ENCODE results near the gene CPLX1. TPM values are rescaled to one million over a fixed set of nuclear protein-coding genes. Genes with fewer than 3 reads are reported as not detected.
A peak's percentile ranks its signal among the peaks of the same experiment; 100 is the strongest.

The CPLX1 gene
- total and polyA plus RNA-seq, 3 donors from 2014 or later: 4.4 to 8.2 (median 5.5) TPM

DNA sequence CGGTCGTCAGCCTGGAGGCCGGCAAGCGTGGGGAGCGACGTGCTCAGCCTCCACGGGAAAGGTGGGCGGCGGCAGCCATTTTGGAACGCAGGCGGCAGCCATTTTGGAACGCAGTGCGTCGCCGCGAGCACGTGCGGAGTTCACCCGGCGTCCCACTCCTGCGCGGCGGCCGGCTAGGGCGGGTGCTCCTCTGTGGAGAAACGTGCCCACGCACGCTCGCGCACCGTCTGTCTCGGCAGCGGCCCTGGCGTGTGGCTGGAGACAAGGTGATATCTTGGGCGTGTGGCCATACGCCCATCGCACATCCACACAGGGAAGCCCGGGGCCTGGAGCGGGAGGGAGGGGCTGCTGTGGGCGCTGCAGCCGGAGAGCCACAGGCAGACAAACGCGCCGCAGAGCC, 21.1 kb downstream of the CPLX1 start:
- H3K36me3 ChIP-seq (ENCODE audit: low read depth, missing control alignments): no peaks in the 10 kb centered on the region
- no peak for TF ChIP-seq POLR2A (IDR thresholded peaks at IDR 0.05)
- TF ChIP-seq, protein P1, sequence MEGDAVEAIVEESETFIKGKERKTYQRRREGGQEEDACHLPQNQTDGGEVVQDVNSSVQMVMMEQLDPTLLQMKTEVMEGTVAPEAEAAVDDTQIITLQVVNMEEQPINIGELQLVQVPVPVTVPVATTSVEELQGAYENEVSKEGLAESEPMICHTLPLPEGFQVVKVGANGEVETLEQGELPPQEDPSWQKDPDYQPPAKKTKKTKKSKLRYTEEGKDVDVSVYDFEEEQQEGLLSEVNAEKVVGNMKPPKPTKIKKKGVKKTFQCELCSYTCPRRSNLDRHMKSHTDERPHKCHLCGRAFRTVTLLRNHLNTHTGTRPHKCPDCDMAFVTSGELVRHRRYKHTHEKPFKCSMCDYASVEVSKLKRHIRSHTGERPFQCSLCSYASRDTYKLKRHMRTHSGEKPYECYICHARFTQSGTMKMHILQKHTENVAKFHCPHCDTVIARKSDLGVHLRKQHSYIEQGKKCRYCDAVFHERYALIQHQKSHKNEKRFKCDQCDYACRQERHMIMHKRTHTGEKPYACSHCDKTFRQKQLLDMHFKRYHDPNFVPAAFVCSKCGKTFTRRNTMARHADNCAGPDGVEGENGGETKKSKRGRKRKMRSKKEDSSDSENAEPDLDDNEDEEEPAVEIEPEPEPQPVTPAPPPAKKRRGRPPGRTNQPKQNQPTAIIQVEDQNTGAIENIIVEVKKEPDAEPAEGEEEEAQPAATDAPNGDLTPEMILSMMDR (IDR thresholded peaks at IDR 0.05): no peak
- H3K9me3 ChIP-seq: no peaks in the 10 kb centered on the region
- peak overlapping the region; percentile 10 to 51 for H3K4me3 ChIP-seq
- DNase-seq: peak; percentile 64
- no peaks in the 10 kb centered on the region for H3K4me1 ChIP-seq
- intact Hi-C loops (cut with DNase I; ENCODE audit: low total_unique reads): no loop called here
- H3K27me3 ChIP-seq: no peaks in the 10 kb centered on the region
- WGBS, 2 donors: 47 to 74% methylated on average over 22 to 44 of the region's 44 CpGs
- no peak overlapping the region for H3K27ac ChIP-seq

DNA sequence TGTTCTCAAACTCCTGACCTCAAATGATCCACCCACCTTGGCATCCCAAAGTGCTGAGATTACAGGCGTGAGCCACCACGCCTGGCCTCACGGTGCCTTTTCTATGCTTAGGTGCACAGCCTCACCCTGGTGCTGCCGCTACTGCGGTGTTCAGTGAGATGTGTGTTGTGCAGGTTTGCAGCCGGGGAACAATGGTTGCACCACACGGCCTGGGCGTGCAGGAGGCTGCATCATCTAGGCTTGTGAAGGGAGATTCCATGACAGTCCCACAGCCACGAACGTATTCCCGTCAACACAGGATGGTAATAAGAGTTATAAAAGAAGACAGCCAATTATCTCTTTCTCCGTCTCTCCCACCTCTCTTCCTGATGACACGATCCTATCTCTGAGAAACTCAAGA, 22.0 kb downstream of the CPLX1 start:
- no peaks in the 10 kb centered on the region for H3K9me3 ChIP-seq
- no peaks in the 10 kb centered on the region for H3K4me1 ChIP-seq
- H3K27ac ChIP-seq: no peak overlapping the region
- 71 to 73% methylated on average over 13 of the region's 13 CpGs for WGBS, 2 donors
- no peaks in the 10 kb centered on the region for H3K36me3 ChIP-seq (ENCODE audit: low read depth, missing control alignments)
- TF ChIP-seq POLR2A (IDR thresholded peaks at IDR 0.05): no peak
- TF ChIP-seq, protein P1 (IDR thresholded peaks at IDR 0.05): no peak
- no peak for DNase-seq
- intact Hi-C loops (cut with DNase I; ENCODE audit: low total_unique reads): no loop called here
- peak overlapping the region; percentile 10 to 51 for H3K4me3 ChIP-seq
- H3K27me3 ChIP-seq: no peaks in the 10 kb centered on the region

DNA sequence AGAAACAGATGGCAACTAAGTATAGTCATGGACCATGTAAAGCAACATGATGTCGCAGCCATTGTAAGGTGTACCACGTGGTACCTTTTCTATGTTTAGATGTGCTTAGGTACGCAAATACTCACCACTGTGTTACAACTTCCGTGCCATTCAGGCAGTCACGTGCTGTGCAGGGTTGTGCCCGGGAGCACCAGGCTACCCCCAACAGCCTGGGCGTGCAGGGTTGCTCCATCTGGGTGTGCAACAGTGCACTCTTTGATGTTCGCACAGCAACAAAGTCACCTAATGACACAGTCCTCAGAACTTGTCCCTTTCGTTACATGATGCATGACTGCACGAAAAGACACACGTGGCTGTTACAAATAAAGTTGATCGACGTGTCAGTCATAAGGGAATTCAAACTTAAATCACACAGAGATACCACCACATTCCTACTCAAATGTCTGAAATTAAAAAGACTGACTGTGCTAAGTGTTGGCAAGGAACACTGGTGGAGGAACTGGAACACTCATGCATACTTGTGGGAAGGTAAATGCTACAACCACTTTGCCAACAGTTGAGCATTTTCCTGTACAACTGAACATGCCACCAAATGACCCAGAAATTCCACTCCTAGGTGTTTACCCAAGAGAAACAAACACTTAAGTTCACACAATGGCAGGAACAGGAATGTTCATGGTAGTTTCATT, 24.3 kb downstream of the CPLX1 start:
- Histone ChIP-seq H3K36me3 (ENCODE audit: low read depth, missing control alignments) (no peaks in the 10 kb centered on the region), H3K4me1 (no peaks in the 10 kb centered on the region), H3K4me3 (no peak overlapping the region), H3K27ac (no peak overlapping the region), H3K9me3 (no peaks in the 10 kb centered on the region), H3K27me3 (no peaks in the 10 kb centered on the region)
- 89 to 90% methylated on average over 13 of the region's 13 CpGs for WGBS, 2 donors
- no peak for DNase-seq
- TF ChIP-seq, protein P1 (IDR thresholded peaks at IDR 0.05): no peak
- no peak for TF ChIP-seq POLR2A (IDR thresholded peaks at IDR 0.05)
- intact Hi-C loops (cut with DNase I; ENCODE audit: low total_unique reads): no loop called here

DNA sequence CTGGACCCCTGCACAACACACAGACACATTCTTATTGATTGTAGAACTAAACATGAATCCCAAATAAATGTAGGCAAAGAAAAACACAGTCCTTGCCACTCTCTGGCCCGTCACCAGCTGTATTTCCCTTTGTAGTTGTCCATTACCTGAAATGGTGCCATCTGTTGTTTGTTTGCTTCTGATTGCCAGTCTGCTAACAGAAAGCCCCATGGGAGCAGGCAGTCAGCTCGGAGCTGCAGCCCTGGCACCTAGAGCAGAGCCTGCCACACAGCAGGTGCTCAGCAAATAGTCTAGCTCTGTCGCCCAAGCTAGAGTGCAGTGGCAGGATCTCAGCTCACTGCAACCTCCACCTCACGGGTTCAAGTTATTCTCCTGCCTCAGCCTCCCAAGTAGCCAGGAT, 28.9 kb downstream of the CPLX1 start:
- Histone ChIP-seq H3K36me3 (ENCODE audit: low read depth, missing control alignments) (no peaks in the 10 kb centered on the region), H3K9me3 (no peaks in the 10 kb centered on the region), H3K27me3 (no peaks in the 10 kb centered on the region), H3K27ac (no peak overlapping the region), H3K4me3 (no peak overlapping the region), H3K4me1 (peaks cover 12% of the 10 kb centered on the region)
- 87 to 92% methylated on average over 3 to 4 of the region's 4 CpGs for WGBS, 2 donors
- no peak for TF ChIP-seq POLR2A (IDR thresholded peaks at IDR 0.05)
- TF ChIP-seq, protein P1 (IDR thresholded peaks at IDR 0.05): no peak
- no peak for DNase-seq
- intact Hi-C loops (cut with DNase I; ENCODE audit: low total_unique reads): no loop called here

DNA sequence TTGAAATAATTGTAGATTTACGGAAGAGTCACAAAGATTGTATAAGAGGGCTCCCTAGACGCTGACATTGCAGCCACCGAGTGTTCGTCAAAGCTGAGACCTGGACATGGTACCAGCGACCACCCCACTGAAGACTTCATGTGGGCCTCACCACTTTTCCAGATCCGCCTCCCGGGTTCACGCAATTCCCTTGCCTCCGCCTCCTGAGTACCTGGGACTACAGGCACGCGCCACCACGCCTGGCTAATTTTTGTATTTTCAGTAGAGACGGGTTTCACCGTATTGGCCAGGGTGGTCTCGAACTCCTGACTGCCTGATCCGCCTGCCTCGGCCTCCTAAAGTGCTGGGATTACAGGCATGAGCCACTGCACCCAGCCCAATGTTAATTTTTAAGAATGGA, 29.7 kb downstream of the CPLX1 start:
- H3K4me1 ChIP-seq: peaks cover 17% of the 10 kb centered on the region
- no peak overlapping the region for H3K27ac ChIP-seq
- no peaks in the 10 kb centered on the region for H3K27me3 ChIP-seq
- intact Hi-C loops (cut with DNase I; ENCODE audit: low total_unique reads): no loop called here
- no peak overlapping the region for H3K4me3 ChIP-seq
- no peak for DNase-seq
- 86 to 94% methylated on average over 17 of the region's 17 CpGs for WGBS, 2 donors
- no peaks in the 10 kb centered on the region for H3K9me3 ChIP-seq
- TF ChIP-seq, protein P1 (IDR thresholded peaks at IDR 0.05): no peak
- no peak for TF ChIP-seq POLR2A (IDR thresholded peaks at IDR 0.05)
- no peaks in the 10 kb centered on the region for H3K36me3 ChIP-seq (ENCODE audit: low read depth, missing control alignments)

Measured in testis (tissue), 3 donors.